ENCODE results near the gene MYRF.

Gene MYRF

GRCh38 chr11:61760946-61761345, 8.5 kb downstream of the MYRF start:
- DNase-seq (ENCODE audit: low read depth): no peak

- DNase-seq (ENCODE audit: low read depth): no peak
Measured at GRCh38 chr11:61761440-61762222, 9.2 kb downstream of the MYRF start.

- no peak for DNase-seq (ENCODE audit: low read depth)
Measured at GRCh38 chr11:61762223-61762615, 9.8 kb downstream of the MYRF start.

- no peak for DNase-seq (ENCODE audit: low read depth)
Measured at GRCh38 chr11:61762798-61763197, 10.4 kb downstream of the MYRF start.

GRCh38 chr11:61763930-61764605, 11.6 kb downstream of the MYRF start:
- DNase-seq (ENCODE audit: low read depth): no peak

GRCh38 chr11:61764606-61765260, 12.3 kb downstream of the MYRF start:
- DNase-seq (ENCODE audit: low read depth): no peak

DNA sequence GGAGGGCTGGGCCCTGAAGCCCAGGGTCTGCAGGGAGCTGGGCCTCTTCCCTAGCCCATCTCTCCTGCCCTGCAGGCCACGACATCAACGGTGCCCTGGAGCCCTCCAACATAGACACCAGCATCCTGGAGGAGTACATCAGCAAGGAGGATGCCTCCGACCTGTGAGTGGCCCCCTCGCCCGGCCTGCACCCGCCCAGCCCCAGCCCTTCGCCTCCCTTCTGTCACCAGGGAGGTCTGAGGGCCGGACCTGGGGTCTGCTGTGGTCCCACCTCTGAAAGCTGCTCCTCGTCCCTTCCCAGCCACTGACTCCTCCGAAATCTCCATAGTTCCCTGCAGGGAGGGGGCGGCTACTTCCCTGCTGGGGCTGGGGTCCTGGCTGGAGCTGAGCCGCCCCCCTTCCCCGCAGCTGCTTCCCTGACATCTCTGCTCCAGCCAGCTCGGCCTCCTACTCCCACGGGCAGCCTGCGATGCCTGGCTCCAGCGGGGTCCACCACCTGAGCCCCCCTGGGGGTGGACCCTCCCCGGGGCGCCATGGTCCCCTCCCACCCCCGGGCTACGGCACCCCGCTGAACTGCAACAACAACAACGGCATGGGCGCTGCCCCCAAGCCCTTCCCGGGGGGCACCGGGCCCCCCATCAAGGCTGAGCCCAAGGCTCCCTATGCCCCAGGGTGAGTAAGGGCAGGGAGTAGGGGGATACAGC, 13.3 kb downstream of the MYRF start:
- no peak for DNase-seq (ENCODE audit: low read depth)

DNA sequence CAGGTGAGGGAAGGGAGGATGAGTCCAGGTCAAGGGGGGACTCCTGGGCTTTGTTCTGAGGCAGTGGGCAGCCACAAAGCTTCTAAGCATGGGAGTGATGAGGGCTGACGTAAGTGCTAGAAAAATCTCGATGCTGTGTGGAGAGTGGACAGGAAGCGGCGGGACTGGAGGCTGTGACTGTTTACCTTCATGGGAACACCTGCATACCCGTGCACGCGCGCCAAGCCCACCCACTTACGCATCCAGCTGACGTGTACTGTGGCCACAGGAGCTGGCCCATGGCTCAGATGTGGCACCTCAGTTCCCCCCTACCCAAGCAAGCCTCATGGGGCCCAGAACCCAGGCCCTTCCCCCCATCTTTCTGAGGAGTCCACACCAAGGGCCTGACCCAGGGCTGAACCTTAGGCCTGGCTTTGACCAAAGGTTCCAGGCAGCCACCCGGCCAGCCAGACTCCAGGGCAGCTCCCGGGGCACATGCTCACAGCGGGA, 14.0 kb downstream of the MYRF start:
- no peak for DNase-seq (ENCODE audit: low read depth)

DNA sequence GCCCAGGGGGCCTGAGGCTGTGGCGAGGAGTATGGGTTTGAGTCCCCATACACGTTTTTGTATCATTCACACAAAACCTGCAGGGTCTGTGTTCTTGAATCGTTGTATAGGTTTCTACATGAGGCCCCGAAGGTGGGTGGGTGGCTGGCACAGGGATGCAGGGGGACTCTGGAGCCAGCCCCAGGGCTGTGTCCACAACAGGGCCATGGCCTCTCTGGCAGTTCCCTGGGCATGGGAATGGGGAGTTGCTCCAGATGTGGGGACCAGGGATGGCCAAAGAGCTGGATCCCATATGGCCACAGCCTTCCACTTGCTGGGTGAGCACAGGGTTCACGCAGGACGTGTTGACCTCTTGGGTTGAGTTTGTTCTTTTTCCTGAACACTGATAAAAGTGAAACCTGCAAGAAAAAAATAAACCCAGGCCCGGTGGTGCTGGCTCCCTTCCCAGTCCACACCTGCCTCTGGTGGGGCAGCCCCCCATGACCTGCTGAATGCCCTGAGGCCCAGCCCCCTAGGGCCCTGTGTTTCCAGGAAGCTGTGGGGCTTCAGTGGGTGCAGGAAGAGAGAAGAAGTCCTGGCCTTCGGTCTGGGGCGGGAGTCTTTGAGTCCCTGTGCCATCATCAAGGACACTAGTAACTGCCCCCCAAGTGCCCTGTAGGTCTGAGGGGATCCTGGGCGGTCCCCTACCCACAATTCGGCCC, 16.1 kb downstream of the MYRF start:
- no peak for DNase-seq (ENCODE audit: low read depth)

DNA sequence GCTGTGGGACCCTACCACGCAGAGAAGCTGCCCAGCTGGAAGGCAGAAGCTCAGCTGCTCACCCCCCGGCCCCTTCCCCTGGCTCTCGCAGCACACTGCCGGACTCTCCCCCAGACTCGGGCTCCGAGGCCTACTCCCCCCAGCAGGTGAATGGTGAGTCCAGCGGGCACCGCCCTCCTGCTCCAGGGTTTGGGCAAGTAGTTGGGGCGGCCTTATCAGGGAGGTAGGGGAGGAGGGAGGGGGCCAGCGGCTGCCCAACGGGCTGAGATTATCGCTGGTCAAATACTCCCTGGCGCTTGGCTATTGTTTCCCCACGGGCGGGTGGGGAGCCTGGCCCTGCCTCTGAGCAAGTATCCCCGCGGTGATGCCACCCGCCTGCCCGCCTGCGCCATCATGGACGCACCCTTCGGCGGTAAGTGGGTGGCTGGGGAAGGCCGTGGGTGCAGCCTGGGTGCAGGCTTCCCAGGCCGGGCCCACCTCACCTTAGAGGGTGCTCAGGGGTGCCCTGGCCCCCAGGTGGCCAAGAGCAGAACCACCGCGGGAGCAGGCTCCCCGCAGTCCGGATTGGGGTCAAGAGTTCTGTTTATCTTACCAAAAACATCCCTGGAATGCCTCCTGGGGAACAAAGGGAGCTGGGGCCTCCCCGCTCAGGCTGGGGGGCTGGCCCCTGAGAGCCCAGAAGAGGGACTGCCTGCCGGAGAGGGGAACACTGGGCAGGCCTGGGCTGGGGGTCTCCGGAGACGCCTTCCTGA, 16.9 kb downstream of the MYRF start:
- no peak for DNase-seq (ENCODE audit: low read depth)

- DNase-seq (ENCODE audit: low read depth): no peak
Measured at GRCh38 chr11:61769946-61770683, 17.7 kb downstream of the MYRF start.

DNA sequence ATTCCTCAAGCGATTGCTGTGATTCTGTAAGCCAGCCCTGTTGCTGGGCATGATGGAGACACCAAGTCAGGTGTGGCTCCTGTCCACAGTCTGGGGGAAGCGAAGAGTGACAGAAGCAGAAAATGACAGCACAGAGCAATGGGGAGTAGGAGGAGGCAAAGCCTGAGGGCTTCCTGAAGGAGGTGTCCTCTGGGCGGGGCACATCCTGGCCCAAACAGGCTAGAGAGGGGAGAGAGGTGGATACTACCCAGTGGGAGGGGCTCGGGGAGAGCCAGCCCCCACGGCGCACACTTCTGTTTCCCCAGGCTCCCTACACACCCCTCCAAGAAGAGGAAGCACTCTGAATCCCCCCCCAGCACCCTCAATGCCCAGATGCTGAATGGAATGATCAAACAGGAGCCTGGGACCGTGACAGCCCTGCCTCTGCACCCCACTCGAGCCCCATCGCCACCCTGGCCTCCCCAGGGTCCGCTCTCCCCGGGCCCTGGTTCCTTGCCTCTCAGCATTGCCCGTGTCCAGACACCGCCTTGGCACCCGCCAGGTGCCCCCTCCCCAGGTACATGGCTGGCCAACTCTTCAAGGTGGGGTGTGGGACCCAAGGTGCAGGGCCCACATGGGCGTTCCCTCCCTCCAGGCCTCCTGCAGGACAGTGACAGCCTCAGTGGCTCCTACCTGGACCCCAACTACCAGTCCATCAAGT, 18.9 kb downstream of the MYRF start:
- DNase-seq (ENCODE audit: low read depth): no peak

GRCh38 chr11:61771985-61772455, 19.6 kb downstream of the MYRF start:
- DNase-seq (ENCODE audit: low read depth): no peak

DNA sequence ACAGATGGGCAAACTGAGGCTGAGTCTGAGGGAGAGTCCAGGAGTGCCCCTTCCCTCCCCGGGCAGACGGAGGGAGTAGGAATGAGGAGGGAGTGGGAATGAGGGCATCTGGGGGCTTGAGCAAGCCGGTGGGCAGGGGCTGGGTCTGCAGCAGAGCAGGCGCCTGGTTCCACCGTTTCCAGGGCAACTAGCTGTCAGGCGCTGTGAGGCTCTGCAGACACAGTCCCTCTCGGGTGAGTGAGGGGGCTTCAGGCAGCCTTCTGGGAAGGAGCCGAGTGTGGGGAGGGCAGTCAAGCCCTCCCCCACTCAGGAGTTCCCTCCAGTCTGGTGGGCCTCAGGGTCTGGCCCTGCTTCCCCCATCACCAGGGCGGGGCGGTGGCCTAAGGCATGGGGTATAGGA, 20.9 kb downstream of the MYRF start:
- no peak for DNase-seq (ENCODE audit: low read depth)

- no peak for DNase-seq (ENCODE audit: low read depth)
Measured at GRCh38 chr11:61773809-61774208, 21.4 kb downstream of the MYRF start.

DNA sequence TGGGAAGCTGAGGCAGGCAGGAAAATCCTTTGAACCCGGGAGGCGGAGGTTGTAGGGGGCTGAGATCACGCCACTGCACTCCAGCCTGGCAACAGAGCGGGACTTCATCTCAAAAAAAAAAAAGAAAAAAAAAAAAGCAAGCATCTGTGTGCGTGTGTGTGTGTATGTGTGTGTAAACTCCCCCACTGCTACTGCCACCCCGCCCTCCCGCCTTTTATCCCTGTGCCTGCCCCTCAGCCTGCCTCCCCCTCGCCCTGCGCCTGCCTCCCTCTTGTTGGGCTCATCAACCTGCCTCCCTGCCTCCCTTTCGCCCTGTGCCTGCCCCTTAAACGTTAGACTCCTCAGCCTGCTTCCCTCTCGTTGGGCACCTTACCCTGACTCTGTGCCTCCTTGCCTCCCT, 22.0 kb downstream of the MYRF start:
- no peak for DNase-seq (ENCODE audit: low read depth)

GRCh38 chr11:61775106-61775505, 22.7 kb downstream of the MYRF start:
- no peak for DNase-seq (ENCODE audit: low read depth)

DNA sequence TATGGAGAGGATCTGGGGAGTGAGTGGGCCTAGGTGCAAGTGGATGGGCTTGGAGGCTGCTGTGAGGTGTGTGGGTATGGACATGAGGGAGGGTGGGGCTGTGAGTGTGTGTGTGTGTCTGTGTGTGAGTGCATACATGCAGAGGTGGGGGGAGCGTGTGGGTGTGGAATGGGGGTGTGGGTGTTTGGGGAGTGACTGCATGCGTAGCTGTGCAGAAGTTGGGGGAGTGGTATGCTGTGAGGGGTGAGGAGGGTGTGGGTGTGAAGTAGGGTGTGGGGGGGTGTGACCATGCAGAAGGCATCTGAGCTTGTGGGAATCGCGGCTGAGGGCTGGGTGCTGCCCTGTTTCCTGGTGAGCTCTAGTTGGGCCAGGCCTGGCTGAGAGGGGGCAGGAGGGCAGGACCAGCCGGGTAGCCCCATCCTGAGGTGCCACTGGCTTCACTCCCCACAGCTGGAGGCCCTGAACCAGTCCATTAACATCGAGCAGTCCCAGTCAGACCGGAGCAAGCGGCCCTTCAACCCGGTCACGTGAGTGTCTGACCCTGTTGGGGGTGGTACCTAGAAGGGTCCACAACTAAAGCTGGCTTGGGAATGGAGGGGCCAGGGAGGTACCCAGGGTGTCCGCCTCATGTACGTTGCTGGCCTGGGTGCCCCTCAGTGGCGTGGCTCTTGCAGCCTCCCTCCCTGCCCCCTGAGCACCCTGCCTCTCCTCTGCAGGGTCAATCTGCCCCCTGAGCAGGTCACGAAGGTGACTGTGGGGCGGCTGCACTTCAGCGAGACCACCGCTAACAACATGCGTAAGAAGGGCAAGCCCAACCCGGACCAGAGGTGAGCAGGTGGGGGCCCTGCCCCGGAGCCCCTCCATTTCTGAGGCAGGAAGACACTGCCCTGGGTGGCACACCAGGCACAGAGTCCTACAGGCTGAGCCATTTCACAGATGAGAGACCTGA, 23.4 kb downstream of the MYRF start:
- no peak for DNase-seq (ENCODE audit: low read depth)
